Measurements from ENCODE around the gene TEX22.

TEX22 gene

GRCh38 chr14:105447651-105448640 is 49.6 kb downstream of the TEX22 start:
- Histone ChIP-seq H3K4me1 (ENCODE audit: control insufficient read depth in 2 of 2, insufficient read depth in 2 of 2, low read length in 2 of 2) (no peaks in the 10 kb centered on the region), H3K9ac (ENCODE audit: low read depth in 1 of 2, low read length in 2 of 2) (no peak overlapping the region), H3K4me3 (ENCODE audit: low read length in 2 of 2) (no peak overlapping the region), H3K36me3 (ENCODE audit: control insufficient read depth in 2 of 2, insufficient read depth in 2 of 2, low read length in 2 of 2) (peaks cover 9 to 22% of the 10 kb centered on the region in 2 donors), H3K27me3 (ENCODE audit: control insufficient read depth in 2 of 2, insufficient read depth in 2 of 2, low read length in 2 of 2) (no peaks in the 10 kb centered on the region), H3K27ac (ENCODE audit: low read depth in 2 of 2, low read length in 2 of 2) (no peak overlapping the region), H3K9me3 (ENCODE audit: control insufficient read depth in 2 of 2, low read length in 2 of 2) (no peaks in the 10 kb centered on the region)

- Histone ChIP-seq H3K9ac (ENCODE audit: low read depth in 1 of 2, low read length in 2 of 2) (no peak overlapping the region), H3K27me3 (ENCODE audit: control insufficient read depth in 2 of 2, insufficient read depth in 2 of 2, low read length in 2 of 2) (no peaks in the 10 kb centered on the region), H3K36me3 (ENCODE audit: control insufficient read depth in 2 of 2, insufficient read depth in 2 of 2, low read length in 2 of 2) (peaks cover 9 to 23% of the 10 kb centered on the region in 2 donors), H3K4me3 (ENCODE audit: low read length in 2 of 2) (no peak overlapping the region), H3K27ac (ENCODE audit: low read depth in 2 of 2, low read length in 2 of 2) (no peak overlapping the region), H3K9me3 (ENCODE audit: control insufficient read depth in 2 of 2, low read length in 2 of 2) (no peaks in the 10 kb centered on the region), H3K4me1 (ENCODE audit: control insufficient read depth in 2 of 2, insufficient read depth in 2 of 2, low read length in 2 of 2) (no peaks in the 10 kb centered on the region)
Measured at GRCh38 chr14:105448706-105449111, 50.4 kb downstream of the TEX22 start.

- Histone ChIP-seq H3K36me3 (ENCODE audit: control insufficient read depth in 2 of 2, insufficient read depth in 2 of 2, low read length in 2 of 2) (peaks cover 12 to 23% of the 10 kb centered on the region in 2 donors), H3K27ac (ENCODE audit: low read depth in 2 of 2, low read length in 2 of 2) (no peak overlapping the region)
Measured at GRCh38 chr14:105449276-105450122, 51.2 kb downstream of the TEX22 start.

GRCh38 chr14:105450123-105450505 is 51.8 kb downstream of the TEX22 start:
- H3K4me3 ChIP-seq (ENCODE audit: low read length in 2 of 2): no peak overlapping the region
- H3K9ac ChIP-seq (ENCODE audit: low read depth in 1 of 2, low read length in 2 of 2): no peak overlapping the region
- no peaks in the 10 kb centered on the region for H3K27me3 ChIP-seq (ENCODE audit: control insufficient read depth in 2 of 2, insufficient read depth in 2 of 2, low read length in 2 of 2)
- H3K27ac ChIP-seq (ENCODE audit: low read depth in 2 of 2, low read length in 2 of 2): no peak overlapping the region
- peaks cover 13 to 23% of the 10 kb centered on the region in 2 donors for H3K36me3 ChIP-seq (ENCODE audit: control insufficient read depth in 2 of 2, insufficient read depth in 2 of 2, low read length in 2 of 2)
- H3K4me1 ChIP-seq (ENCODE audit: control insufficient read depth in 2 of 2, insufficient read depth in 2 of 2, low read length in 2 of 2): no peaks in the 10 kb centered on the region
- H3K9me3 ChIP-seq (ENCODE audit: control insufficient read depth in 2 of 2, low read length in 2 of 2): no peaks in the 10 kb centered on the region

More at GRCh38 chr14:105449276-105450122, 51.2 kb downstream of the TEX22 start:
- no peak overlapping the region for H3K9ac ChIP-seq (ENCODE audit: low read depth in 1 of 2, low read length in 2 of 2)
- no peaks in the 10 kb centered on the region for H3K27me3 ChIP-seq (ENCODE audit: control insufficient read depth in 2 of 2, insufficient read depth in 2 of 2, low read length in 2 of 2)
- no peaks in the 10 kb centered on the region for H3K9me3 ChIP-seq (ENCODE audit: control insufficient read depth in 2 of 2, low read length in 2 of 2)
- no peak overlapping the region for H3K4me3 ChIP-seq (ENCODE audit: low read length in 2 of 2)
- no peaks in the 10 kb centered on the region for H3K4me1 ChIP-seq (ENCODE audit: control insufficient read depth in 2 of 2, insufficient read depth in 2 of 2, low read length in 2 of 2)

GRCh38 chr14:105450864-105451720 is 52.8 kb downstream of the TEX22 start:
- Histone ChIP-seq H3K9me3 (ENCODE audit: control insufficient read depth in 2 of 2, low read length in 2 of 2) (no peaks in the 10 kb centered on the region), H3K9ac (ENCODE audit: low read depth in 1 of 2, low read length in 2 of 2) (no peak overlapping the region), H3K27ac (ENCODE audit: low read depth in 2 of 2, low read length in 2 of 2) (no peak overlapping the region), H3K27me3 (ENCODE audit: control insufficient read depth in 2 of 2, insufficient read depth in 2 of 2, low read length in 2 of 2) (no peaks in the 10 kb centered on the region), H3K4me1 (ENCODE audit: control insufficient read depth in 2 of 2, insufficient read depth in 2 of 2, low read length in 2 of 2) (no peaks in the 10 kb centered on the region), H3K36me3 (ENCODE audit: control insufficient read depth in 2 of 2, insufficient read depth in 2 of 2, low read length in 2 of 2) (peaks cover 17 to 27% of the 10 kb centered on the region in 2 donors), H3K4me3 (ENCODE audit: low read length in 2 of 2) (no peak overlapping the region)

- Histone ChIP-seq H3K27ac (ENCODE audit: low read depth in 2 of 2, low read length in 2 of 2) (no peak overlapping the region), H3K36me3 (ENCODE audit: control insufficient read depth in 2 of 2, insufficient read depth in 2 of 2, low read length in 2 of 2) (peaks cover 26 to 31% of the 10 kb centered on the region in 2 donors)
Measured at GRCh38 chr14:105452963-105453362, 54.6 kb downstream of the TEX22 start.

GRCh38 chr14:105453847-105454246 is 55.5 kb downstream of the TEX22 start:
- no peak overlapping the region for H3K4me3 ChIP-seq (ENCODE audit: low read length in 2 of 2)
- H3K27ac ChIP-seq (ENCODE audit: low read depth in 2 of 2, low read length in 2 of 2): no peak overlapping the region
- no peaks in the 10 kb centered on the region for H3K9me3 ChIP-seq (ENCODE audit: control insufficient read depth in 2 of 2, low read length in 2 of 2)
- no peak overlapping the region for H3K9ac ChIP-seq (ENCODE audit: low read depth in 1 of 2, low read length in 2 of 2)
- H3K4me1 ChIP-seq (ENCODE audit: control insufficient read depth in 2 of 2, insufficient read depth in 2 of 2, low read length in 2 of 2): no peaks in the 10 kb centered on the region
- peaks cover 26 to 31% of the 10 kb centered on the region in 2 donors for H3K36me3 ChIP-seq (ENCODE audit: control insufficient read depth in 2 of 2, insufficient read depth in 2 of 2, low read length in 2 of 2)
- H3K27me3 ChIP-seq (ENCODE audit: control insufficient read depth in 2 of 2, insufficient read depth in 2 of 2, low read length in 2 of 2): no peaks in the 10 kb centered on the region

More at GRCh38 chr14:105452963-105453362, 54.6 kb downstream of the TEX22 start:
- H3K9me3 ChIP-seq (ENCODE audit: control insufficient read depth in 2 of 2, low read length in 2 of 2): no peaks in the 10 kb centered on the region
- H3K27me3 ChIP-seq (ENCODE audit: control insufficient read depth in 2 of 2, insufficient read depth in 2 of 2, low read length in 2 of 2): no peaks in the 10 kb centered on the region
- H3K4me3 ChIP-seq (ENCODE audit: low read length in 2 of 2): no peak overlapping the region
- no peaks in the 10 kb centered on the region for H3K4me1 ChIP-seq (ENCODE audit: control insufficient read depth in 2 of 2, insufficient read depth in 2 of 2, low read length in 2 of 2)
- no peak overlapping the region for H3K9ac ChIP-seq (ENCODE audit: low read depth in 1 of 2, low read length in 2 of 2)

GRCh38 chr14:105455086-105455640 is 56.8 kb downstream of the TEX22 start:
- no peak overlapping the region for H3K4me3 ChIP-seq (ENCODE audit: low read length in 2 of 2)
- H3K9ac ChIP-seq (ENCODE audit: low read depth in 1 of 2, low read length in 2 of 2): no peak overlapping the region
- no peak overlapping the region for H3K27ac ChIP-seq (ENCODE audit: low read depth in 2 of 2, low read length in 2 of 2)
- H3K27me3 ChIP-seq (ENCODE audit: control insufficient read depth in 2 of 2, insufficient read depth in 2 of 2, low read length in 2 of 2): no peaks in the 10 kb centered on the region
- no peaks in the 10 kb centered on the region for H3K4me1 ChIP-seq (ENCODE audit: control insufficient read depth in 2 of 2, insufficient read depth in 2 of 2, low read length in 2 of 2)
- H3K9me3 ChIP-seq (ENCODE audit: control insufficient read depth in 2 of 2, low read length in 2 of 2): no peaks in the 10 kb centered on the region
- H3K36me3 ChIP-seq (ENCODE audit: control insufficient read depth in 2 of 2, insufficient read depth in 2 of 2, low read length in 2 of 2): peaks cover 28% of the 10 kb centered on the region in 2 donors
